IMR-90 (cell line): Measurements from ENCODE around the gene SEMA6D. TPM values are rescaled to one million over a fixed set of nuclear protein-coding genes. Genes with fewer than 3 reads are reported as not detected.
A peak's percentile ranks its signal among the peaks of the same experiment; 100 is the strongest.

ENCODE experiments used
- ATAC-seq: fragments of 200-7000 bp; cut with Tn5 transposase; 2 replicates; pipeline ENCODE4 v1.9.1; 2020; ENCODE audit warnings: low read depth, mild to moderate bottlenecking, moderate library complexity
- BruUV-seq: library from RNA; stranded (reverse); fragments of 400-500 nt; replicated peaks from 2 replicates; lab custom pipeline; 2021; lab: Mats Ljungman, UMichigan
- CTCF ChIA-PET: fragments of 300-600 bp; formaldehyde crosslinking; extraction: SDS; loops from one replicate; lab custom pipeline; 2021; ENCODE audit warnings: antibody characterized with exemption; lab: Yijun Ruan, JAX
- POLR2A ChIA-PET: fragments of 300-600 bp; sonication (Branson Sonifier 250); formaldehyde crosslinking; loops from one replicate; lab custom pipeline; 2022; ENCODE audit warnings: antibody characterized with exemption; ENCODE audit not compliant: unreplicated experiment; lab: Charles Lee
- DNase-seq: peaks from one replicate; pipeline ENCODE4 v3.0.0; 2013
- H2AFZ ChIP-seq: replicated peaks from 2 replicates; pipeline ENCODE3; 2013; ENCODE audit warnings: low read length, mild to moderate bottlenecking; ENCODE audit not compliant: poor library complexity
- H2AK5ac ChIP-seq: 2 replicates; pipeline ENCODE4 v1.6.1; 2013; ENCODE audit warnings: low read depth, low read length, inconsistent platforms
- H2AK9ac ChIP-seq: replicated peaks from 2 replicates; pipeline ENCODE3; 2013; ENCODE audit warnings: mild to moderate bottlenecking, low read depth, low read length, moderate library complexity; ENCODE audit not compliant: poor library complexity
- H2BK120ac ChIP-seq: 2 replicates; pipeline ENCODE4 v1.6.1; 2013; ENCODE audit warnings: low read depth, low read length, inconsistent platforms
- H2BK15ac ChIP-seq: 3 replicates; pipeline ENCODE4 v1.6.1; 2013; ENCODE audit warnings: low read depth, low read length, inconsistent platforms
- H2BK20ac ChIP-seq: 2 replicates; pipeline ENCODE4 v1.6.1; 2013; ENCODE audit warnings: low read depth, mild to moderate bottlenecking, inconsistent platforms, low read length, moderate library complexity
- H2BK5ac ChIP-seq: 2 replicates; pipeline ENCODE4 v1.6.1; 2013; ENCODE audit warnings: mild to moderate bottlenecking, low read depth, low read length, inconsistent platforms; ENCODE audit not compliant: poor library complexity, severe bottlenecking
- H3K14ac ChIP-seq: replicated peaks from 2 replicates; pipeline ENCODE4 v1.6.1; 2013; ENCODE audit warnings: low read depth, low read length, inconsistent platforms
- H3K18ac ChIP-seq: 2 replicates; pipeline ENCODE4 v1.6.1; 2013; ENCODE audit warnings: low read depth, low read length, control low read depth
- H3K23ac ChIP-seq: 2 replicates; pipeline ENCODE4 v1.6.1; 2013; ENCODE audit warnings: low read depth, low read length, inconsistent platforms
- H3K27ac ChIP-seq: 2 replicates; pipeline ENCODE4 v1.5.1; 2013; ENCODE audit warnings: mild to moderate bottlenecking, control low read depth, low read length; ENCODE audit not compliant: insufficient read depth
- H3K27me3 ChIP-seq: 2 replicates; pipeline ENCODE4 v1.6.1; 2013; ENCODE audit warnings: low read length; ENCODE audit not compliant: control insufficient read depth, insufficient read depth
- H3K36me3 ChIP-seq: 2 replicates; pipeline ENCODE4 v1.6.1; 2013; ENCODE audit warnings: low read length, mixed read lengths; ENCODE audit not compliant: control insufficient read depth, insufficient read depth
- H3K4ac ChIP-seq: 2 replicates; pipeline ENCODE4 v1.6.1; 2013; ENCODE audit warnings: low read depth, low read length, inconsistent platforms
- H3K4me1 ChIP-seq: 2 replicates; pipeline ENCODE4 v1.6.1; 2013; ENCODE audit warnings: low read length, mixed read lengths; ENCODE audit not compliant: control insufficient read depth, insufficient read depth
- H3K4me2 ChIP-seq: 2 replicates; pipeline ENCODE4 v1.6.1; 2013; ENCODE audit warnings: low read depth, mild to moderate bottlenecking, control low read depth, low read length, moderate library complexity
- H3K4me3 ChIP-seq: 2 replicates; pipeline ENCODE4 v1.5.1; 2013; ENCODE audit warnings: low read depth, mild to moderate bottlenecking, control low read depth, low read length, moderate library complexity; ENCODE audit not compliant: insufficient read depth
- H3K56ac ChIP-seq: 2 replicates; pipeline ENCODE4 v1.6.1; 2013; ENCODE audit warnings: low read length, inconsistent platforms; ENCODE audit not compliant: insufficient read depth; ENCODE audit errors: extremely low read depth
- H3K79me1 ChIP-seq, 2 experiments: 2 replicates each; pipeline ENCODE4 v1.6.1; 2013; ENCODE audit warnings: low read length in 2 of 2, inconsistent platforms in 1 of 2, low read depth in 1 of 2
- H3K9ac ChIP-seq: 2 replicates; pipeline ENCODE4 v1.6.1; 2013; ENCODE audit warnings: low read depth, low read length, control low read depth
- H3K9me1 ChIP-seq: 2 replicates; pipeline ENCODE4 v1.6.1; 2013; ENCODE audit warnings: low read length, inconsistent platforms; ENCODE audit not compliant: insufficient read depth
- H3K9me3 ChIP-seq: 2 replicates; pipeline ENCODE4 v1.6.1; 2013; ENCODE audit warnings: low read length; ENCODE audit not compliant: control insufficient read depth, insufficient read depth
- H4K20me1 ChIP-seq: 2 replicates; pipeline ENCODE4 v1.6.1; 2013; ENCODE audit warnings: low read length, inconsistent platforms; ENCODE audit not compliant: insufficient read depth
- H4K5ac ChIP-seq: 2 replicates; pipeline ENCODE4 v1.6.1; 2013; ENCODE audit warnings: mild to moderate bottlenecking, low read depth, low read length, control low read depth
- H4K8ac ChIP-seq, 2 experiments: 2 replicates each; pipeline ENCODE4 v1.6.1; 2013; ENCODE audit warnings: low read depth in 2 of 2, low read length in 2 of 2, control low read depth in 1 of 2, inconsistent platforms in 1 of 2
- H4K91ac ChIP-seq: 2 replicates; pipeline ENCODE4 v1.6.1; 2013; ENCODE audit warnings: low read depth, low read length, inconsistent platforms; ENCODE audit not compliant: insufficient read depth
- CTCF ChIP-seq: conservative IDR thresholded peaks from 2 replicates; pipeline ENCODE4 v1.5.1; 2012; ENCODE audit warnings: mild to moderate bottlenecking, low read depth, low read length, improper control_type of control experiment
- MAFK ChIP-seq: IDR thresholded peaks from 2 replicates; pipeline ENCODE4 v1.6.1; 2012; ENCODE audit warnings: low read depth, low read length, improper control_type of control experiment
- MAZ ChIP-seq: IDR thresholded peaks from 2 replicates; pipeline ENCODE4 v1.6.1; 2012; ENCODE audit warnings: low read depth, mild to moderate bottlenecking, low read length, improper control_type of control experiment, moderate library complexity, borderline replicate concordance
- MXI1 ChIP-seq: IDR thresholded peaks from 2 replicates; pipeline ENCODE4 v1.6.1; 2012; ENCODE audit warnings: low read depth, mild to moderate bottlenecking, low read length, moderate library complexity, borderline replicate concordance
- NFE2L2 ChIP-seq: fragments of 150-350 bp; IDR thresholded peaks from 2 replicates; pipeline ENCODE4 v1.6.1; 2016; ENCODE audit warnings: low read depth, mild to moderate bottlenecking, low read length
- RAD21 ChIP-seq: IDR thresholded peaks from 2 replicates; pipeline ENCODE4 v1.6.1; 2012; ENCODE audit warnings: low read length, improper control_type of control experiment
- RFX5 ChIP-seq: IDR thresholded peaks from 2 replicates; pipeline ENCODE4 v1.8.0; 2012; ENCODE audit warnings: low read depth, mild to moderate bottlenecking, low read length, moderate library complexity
- dilution Hi-C: fragments of 300-500 bp; cut with HindIII; formaldehyde crosslinking; loops from one replicate; pipeline ENCODE4 v1.14.3; 2018; ENCODE audit warnings: low sequenced_read_pairs; ENCODE audit not compliant: unreplicated experiment
- in situ Hi-C: fragments of 300-500 bp; cut with MboI; formaldehyde crosslinking; loops from 3 replicates; pipeline ENCODE4 v1.14.3; 2019; ENCODE audit warnings: low sequenced_read_pairs, inconsistent platforms, mixed read lengths
- intact Hi-C: fragments of 100-400 bp; cut with micrococcal nuclease; formaldehyde crosslinking; loops from 2 replicates; pipeline ENCODE4 v1.10.0; 2022
- polyA plus RNA-seq, 3 experiments: library from polyadenylated mRNA; depleted of rRNA; stranded (reverse); fragments of >200 nt; gene quantifications; 2 replicates each; pipeline ENCODE4 v1.2.3, GENCODE V29; 2012; ENCODE audit warnings: low replicate concordance in 1 of 3
- total RNA-seq: library from RNA; depleted of rRNA; stranded (reverse); fragments of >200 nt; gene quantifications from 2 replicates; pipeline ENCODE4 v1.2.3, GENCODE V29; 2012

The SEMA6D gene
- total and polyA plus RNA-seq, 2 of the 4 experiments (the other 2 are of a cell fraction) = 12.6 to 17.4 TPM

GRCh38 chr15:47754312-47754711, 37.0 kb downstream of the SEMA6D start:
- no peak overlapping the region for H3K4me2 ChIP-seq
- peak; percentile 5 for DNase-seq
- no peak overlapping the region for H3K56ac ChIP-seq
- peaks cover 3% of the 10 kb centered on the region for H3K9me3 ChIP-seq
- no peak overlapping the region for H4K8ac ChIP-seq
- H3K18ac ChIP-seq = no peak overlapping the region
- ChIA-PET POLR2A (no interaction called here), CTCF (interaction anchor here (0.6 kb wide), 1 partner anchor 16 kb away, joined by 4 read pairs; no protein-coding TSS in a partner anchor)
- H2AK5ac ChIP-seq = no peak overlapping the region
- H2AK9ac ChIP-seq = no peak overlapping the region
- no peak overlapping the region for H2BK120ac ChIP-seq
- no TSS peak for BruUV-seq
- no peak overlapping the region for H2BK15ac ChIP-seq
- peaks cover 4% of the 10 kb centered on the region; the same call in 1 of the 2 replicates for H4K20me1 ChIP-seq
- no peak overlapping the region for H4K5ac ChIP-seq
- intact Hi-C loops (no loop called here), in situ Hi-C loops (no loop called here), dilution Hi-C loops (no loop called here)
- peaks cover 15% of the 10 kb centered on the region for H3K9me1 ChIP-seq
- no peak overlapping the region for H3K4ac ChIP-seq
- H2BK5ac ChIP-seq = no peak overlapping the region
- no peak for ATAC-seq
- H3K4me1 ChIP-seq = peaks cover 11% of the 10 kb centered on the region
- no peak overlapping the region for H2BK20ac ChIP-seq
- H3K14ac ChIP-seq = no peak overlapping the region
- no peak overlapping the region for H4K91ac ChIP-seq
- H3K36me3 ChIP-seq = peaks cover 3% of the 10 kb centered on the region; the same call in 1 of the 2 replicates
- H3K27me3 ChIP-seq = no peaks in the 10 kb centered on the region
- TF ChIP-seq MAFK = no peak
- TF ChIP-seq MXI1 = no peak
- TF ChIP-seq NFE2L2 = no peak
- no peak for TF ChIP-seq CTCF
- TF ChIP-seq MAZ = no peak
- no peak for TF ChIP-seq RAD21
- no peak for TF ChIP-seq RFX5
- no peak overlapping the region for H3K27ac ChIP-seq
- no peak overlapping the region for H3K9ac ChIP-seq
- no peak overlapping the region for H3K4me3 ChIP-seq
- H3K79me1 ChIP-seq = peaks cover 5 to 56% of the 10 kb centered on the region in 2 experiments; a peak in 3 of 4 replicates
- H3K23ac ChIP-seq = no peak overlapping the region
- no peak overlapping the region for H2AFZ ChIP-seq
